ES-I3 (cell line): ENCODE results near the gene FAM174A.
A peak's percentile ranks its signal among the peaks of the same experiment; 100 is the strongest.

Experiments used
- H3K36me3 ChIP-seq: 2 replicates; pipeline ENCODE4 v1.6.1; 2013; ENCODE audit warnings: mild to moderate bottlenecking, low read length, control low read depth, moderate library complexity; ENCODE audit not compliant: insufficient read depth
- H3K4me1 ChIP-seq: 2 replicates; pipeline ENCODE4 v1.6.1; 2013; ENCODE audit warnings: mild to moderate bottlenecking, control low read depth, low read length; ENCODE audit not compliant: insufficient read depth
- H3K9ac ChIP-seq: 2 replicates; pipeline ENCODE4 v1.6.1; 2013; ENCODE audit warnings: low read depth, mild to moderate bottlenecking, low read length, moderate library complexity
- H3K9me3 ChIP-seq: 2 replicates; pipeline ENCODE4 v1.6.1; 2013; ENCODE audit warnings: mild to moderate bottlenecking, low read length, moderate library complexity; ENCODE audit not compliant: control insufficient read depth, insufficient read depth

Gene FAM174A

DNA sequence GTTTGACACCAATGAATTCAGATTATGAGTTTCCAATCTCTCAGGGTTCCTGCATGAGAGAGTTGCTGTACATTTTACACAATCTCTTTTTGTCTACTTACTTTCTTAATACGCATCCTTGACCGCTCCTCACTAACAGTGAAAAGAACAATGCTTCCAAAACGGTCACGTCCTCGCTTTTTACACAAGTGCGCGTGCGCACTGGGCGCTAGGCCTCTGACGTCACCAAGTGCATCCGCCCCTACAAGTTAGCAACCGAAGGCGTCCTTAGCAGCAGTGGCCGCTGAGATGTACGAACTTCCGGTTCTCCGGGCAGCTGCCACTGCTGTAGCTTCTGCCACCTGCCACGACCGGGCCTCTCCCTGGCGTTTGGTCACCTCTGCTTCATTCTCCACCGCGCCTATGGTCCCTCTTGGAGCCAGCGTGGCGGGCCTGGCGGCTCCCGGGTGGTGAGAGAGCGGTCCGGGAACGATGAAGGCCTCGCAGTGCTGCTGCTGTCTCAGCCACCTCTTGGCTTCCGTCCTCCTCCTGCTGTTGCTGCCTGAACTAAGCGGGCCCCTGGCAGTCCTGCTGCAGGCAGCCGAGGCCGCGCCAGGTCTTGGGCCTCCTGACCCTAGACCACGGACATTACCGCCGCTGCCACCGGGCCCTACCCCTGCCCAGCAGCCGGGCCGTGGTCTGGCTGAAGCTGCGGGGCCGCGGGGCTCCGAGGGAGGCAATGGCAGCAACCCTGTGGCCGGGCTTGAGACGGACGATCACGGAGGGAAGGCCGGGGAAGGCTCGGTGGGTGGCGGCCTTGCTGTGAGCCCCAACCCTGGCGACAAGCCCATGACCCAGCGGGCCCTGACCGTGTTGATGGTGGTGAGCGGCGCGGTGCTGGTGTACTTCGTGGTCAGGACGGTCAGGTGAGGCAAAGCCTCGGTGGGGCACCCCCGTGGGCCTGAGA, at the start of gene FAM174A:
FAM174A (plus strand) TSS at position 315 of the 946 bp plus-strand sequence; CDS start at position 472, 157 bp downstream.
- H3K9me3 ChIP-seq: peaks cover 5% of the 10 kb centered on the region; the same call in 1 of the 2 replicates
- peak within 1 kb of the TSS; percentile 92 for H3K9ac ChIP-seq
- peaks cover 7% of the 10 kb centered on the region; the same call in 1 of the 2 replicates for H3K36me3 ChIP-seq
- H3K4me1 ChIP-seq: no peaks in the 10 kb centered on the region

DNA sequence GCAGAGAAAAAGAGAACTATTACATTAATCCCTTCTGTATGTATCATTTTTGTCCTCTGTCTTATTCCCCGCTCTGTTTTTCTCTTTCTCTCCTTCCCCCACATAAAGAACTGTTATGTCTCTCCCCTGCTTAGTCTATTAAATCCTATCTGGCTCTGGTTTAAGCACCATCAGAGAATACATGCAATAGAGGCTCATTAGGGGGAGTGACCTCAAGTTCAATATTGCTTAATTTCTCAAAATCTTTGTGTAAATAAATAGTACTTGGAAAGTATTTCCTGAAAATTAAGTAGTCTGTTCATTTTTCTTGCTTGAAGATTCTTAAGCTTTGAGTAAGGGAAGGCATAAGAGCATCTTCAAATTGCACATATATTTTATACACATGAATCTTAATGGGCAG, 41.2 kb upstream of the FAM174A start:
- no peaks in the 10 kb centered on the region for H3K4me1 ChIP-seq
- H3K9ac ChIP-seq: no peak overlapping the region
- 0 out of 2 replicates have a peak, but pooled peaks cover 3% of the 10 kb centered on the region for H3K9me3 ChIP-seq
- no peaks in the 10 kb centered on the region for H3K36me3 ChIP-seq

DNA sequence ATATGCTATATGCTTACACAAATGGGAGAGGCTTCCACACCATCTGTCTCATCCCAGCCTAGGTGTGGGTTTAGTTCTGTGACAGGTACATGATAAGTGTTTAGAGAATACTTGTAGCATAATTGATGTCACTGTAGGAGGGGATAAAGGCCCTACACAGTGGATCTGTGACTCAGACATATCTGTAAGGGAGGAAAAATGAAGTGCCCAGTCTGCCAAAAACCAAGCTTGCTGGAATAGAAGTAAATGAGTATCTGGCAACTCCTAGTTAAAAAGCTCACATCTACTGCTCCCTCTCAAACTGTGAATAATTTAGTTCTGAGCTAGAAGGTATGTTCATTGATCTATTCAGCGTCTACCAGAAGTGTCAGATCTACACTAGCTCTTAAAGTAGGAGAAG, 38.9 kb upstream of the FAM174A start:
- Histone ChIP-seq H3K9me3 (no peaks in the 10 kb centered on the region), H3K9ac (no peak overlapping the region), H3K36me3 (no peaks in the 10 kb centered on the region), H3K4me1 (no peaks in the 10 kb centered on the region)

DNA sequence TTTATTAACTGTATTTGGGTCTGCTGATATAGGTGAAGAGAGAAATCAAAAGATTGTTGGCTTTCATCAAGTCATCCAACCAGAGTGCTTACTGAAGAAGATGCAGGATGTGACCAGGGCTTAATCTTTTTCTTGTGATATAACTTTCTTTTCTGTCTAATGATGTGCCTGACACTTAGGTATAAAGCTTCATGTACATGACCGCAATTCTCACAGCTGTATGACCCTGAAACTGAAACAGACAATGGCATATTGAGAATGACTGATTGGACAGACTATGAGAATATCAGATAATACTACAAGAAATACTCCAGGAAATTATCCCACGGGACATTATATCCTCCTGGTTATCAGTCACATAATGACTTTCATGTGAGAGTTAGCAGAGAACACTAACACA, 32.5 kb upstream of the FAM174A start:
- H3K9me3 ChIP-seq: no peaks in the 10 kb centered on the region
- H3K9ac ChIP-seq: no peak overlapping the region
- no peaks in the 10 kb centered on the region for H3K4me1 ChIP-seq
- H3K36me3 ChIP-seq: no peaks in the 10 kb centered on the region

DNA sequence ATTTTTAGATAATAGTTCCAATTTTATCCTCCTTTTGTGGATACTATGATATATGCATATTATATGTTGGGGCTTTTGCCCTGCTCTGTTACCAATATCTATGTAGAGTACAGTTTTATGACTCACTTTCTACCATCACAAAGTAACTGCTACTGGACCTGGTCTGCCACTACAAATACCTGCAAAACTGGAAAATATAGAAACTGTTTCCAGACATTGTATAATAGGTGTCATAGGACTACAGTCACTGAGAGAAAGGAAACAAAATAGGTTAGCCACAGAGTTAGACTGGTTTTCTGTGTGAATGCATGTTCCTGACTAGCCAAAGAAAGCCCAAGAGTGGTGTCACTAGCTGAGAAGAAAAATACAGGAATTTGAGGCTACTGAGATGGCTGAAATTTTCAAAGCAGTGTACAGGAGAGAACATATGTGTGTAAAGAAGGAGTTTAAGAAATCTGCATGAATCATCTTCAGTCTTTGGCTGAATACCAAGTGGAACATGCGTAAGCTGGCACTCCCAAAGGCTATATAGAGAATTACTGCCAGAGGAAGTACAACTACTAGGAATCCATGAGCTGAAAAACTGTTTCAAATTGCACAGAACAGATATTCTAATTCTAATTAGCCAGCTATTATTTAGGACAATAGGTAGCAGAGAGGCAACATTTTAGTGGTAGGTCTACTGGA, 29.0 kb upstream of the FAM174A start:
- Histone ChIP-seq H3K36me3 (no peaks in the 10 kb centered on the region), H3K9me3 (no peaks in the 10 kb centered on the region), H3K4me1 (no peaks in the 10 kb centered on the region), H3K9ac (no peak overlapping the region)

DNA sequence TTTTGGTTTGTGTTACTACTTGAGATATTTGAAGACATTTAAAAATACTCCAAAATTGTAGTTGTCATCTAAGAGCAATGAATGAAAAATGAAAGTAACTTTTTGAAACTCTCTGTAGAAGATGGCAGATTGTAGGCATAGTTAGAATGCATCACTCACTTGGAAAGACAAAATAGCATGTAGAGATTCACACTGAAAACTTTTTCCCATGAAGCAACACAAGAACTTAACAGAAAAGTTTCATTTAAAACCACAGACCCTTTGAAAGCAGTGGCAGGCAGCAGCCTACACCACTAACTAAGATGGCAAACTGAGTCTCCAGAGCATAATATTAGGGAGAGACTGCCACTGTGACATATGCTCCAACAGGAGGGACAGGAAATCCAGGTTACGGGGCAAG, 18.9 kb upstream of the FAM174A start:
- Histone ChIP-seq H3K9ac (no peak overlapping the region), H3K9me3 (no peaks in the 10 kb centered on the region), H3K4me1 (no peaks in the 10 kb centered on the region), H3K36me3 (no peaks in the 10 kb centered on the region)

DNA sequence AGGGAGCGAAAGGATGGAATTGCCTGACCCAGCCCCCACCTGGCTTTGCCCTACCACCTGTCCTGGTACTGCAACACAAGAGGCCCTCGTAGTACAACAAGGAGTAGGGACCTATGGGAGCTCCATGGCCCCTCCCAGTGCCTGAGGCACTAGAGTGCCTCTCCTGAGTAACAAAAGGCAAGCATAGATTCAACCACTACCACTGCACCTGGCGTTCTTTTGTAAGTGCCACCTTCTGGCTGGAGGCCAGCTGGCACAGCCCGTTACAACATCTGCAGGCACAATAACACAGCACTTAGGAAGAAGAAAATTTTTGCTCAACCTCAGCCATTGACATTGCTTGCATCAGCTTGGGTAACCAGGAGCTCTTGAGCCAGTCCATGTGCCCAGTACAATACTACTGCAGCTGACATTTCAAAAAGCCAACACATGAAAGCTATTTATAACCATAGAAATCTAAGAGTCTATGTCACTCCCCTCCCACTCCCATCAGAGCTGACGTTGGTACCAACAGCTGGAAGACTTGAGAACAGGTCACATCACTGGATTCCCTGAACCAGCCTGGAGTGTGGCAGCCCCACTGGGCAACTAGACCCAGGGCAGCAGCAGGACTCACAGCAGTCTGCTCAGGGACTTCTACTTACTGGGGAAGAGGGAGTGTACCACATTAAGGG, 17.7 kb upstream of the FAM174A start:
- Histone ChIP-seq H3K4me1 (no peaks in the 10 kb centered on the region), H3K9ac (no peak overlapping the region), H3K9me3 (no peaks in the 10 kb centered on the region), H3K36me3 (no peaks in the 10 kb centered on the region)

DNA sequence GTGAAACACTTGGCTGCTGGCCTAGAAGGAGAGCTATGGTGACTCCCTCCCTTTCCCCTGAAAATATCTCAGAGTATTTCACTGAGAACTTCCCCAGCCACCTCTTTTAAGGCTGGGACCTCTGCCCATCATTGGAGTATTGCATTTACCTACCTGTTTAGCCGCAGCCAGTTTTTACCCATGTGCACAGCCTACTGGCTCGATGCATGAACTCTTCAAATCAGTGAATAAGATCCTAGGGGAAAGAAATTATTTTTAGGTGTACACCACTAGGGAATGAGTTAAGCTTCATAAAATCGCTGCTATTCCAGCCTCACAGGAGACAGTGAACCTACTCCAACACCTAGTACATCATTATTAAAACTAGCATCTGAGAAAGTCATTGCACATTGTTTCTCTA, 16.8 kb upstream of the FAM174A start:
- H3K9me3 ChIP-seq: no peaks in the 10 kb centered on the region
- H3K9ac ChIP-seq: no peak overlapping the region
- H3K36me3 ChIP-seq: no peaks in the 10 kb centered on the region
- no peaks in the 10 kb centered on the region for H3K4me1 ChIP-seq

DNA sequence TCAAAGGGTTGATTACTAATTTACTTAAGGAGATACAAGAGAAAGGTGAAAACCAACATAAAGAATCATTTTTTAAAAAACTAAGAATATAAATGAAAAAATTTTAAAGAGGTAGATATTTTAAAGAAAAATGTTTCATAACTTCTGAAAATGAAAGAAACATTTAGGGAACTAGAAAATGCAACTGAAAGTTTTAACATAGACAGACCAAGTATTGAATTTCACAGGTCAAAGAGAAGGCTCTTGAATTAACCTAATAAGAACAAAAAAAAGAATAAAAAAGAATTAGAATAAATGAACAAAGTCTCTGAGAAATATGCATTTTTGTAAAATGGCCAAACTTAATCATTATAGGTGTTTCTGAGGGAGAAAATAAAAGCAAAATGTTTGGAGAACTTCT, 16.1 kb upstream of the FAM174A start:
- H3K9me3 ChIP-seq: no peaks in the 10 kb centered on the region
- H3K4me1 ChIP-seq: no peaks in the 10 kb centered on the region
- no peak overlapping the region for H3K9ac ChIP-seq
- H3K36me3 ChIP-seq: no peaks in the 10 kb centered on the region

DNA sequence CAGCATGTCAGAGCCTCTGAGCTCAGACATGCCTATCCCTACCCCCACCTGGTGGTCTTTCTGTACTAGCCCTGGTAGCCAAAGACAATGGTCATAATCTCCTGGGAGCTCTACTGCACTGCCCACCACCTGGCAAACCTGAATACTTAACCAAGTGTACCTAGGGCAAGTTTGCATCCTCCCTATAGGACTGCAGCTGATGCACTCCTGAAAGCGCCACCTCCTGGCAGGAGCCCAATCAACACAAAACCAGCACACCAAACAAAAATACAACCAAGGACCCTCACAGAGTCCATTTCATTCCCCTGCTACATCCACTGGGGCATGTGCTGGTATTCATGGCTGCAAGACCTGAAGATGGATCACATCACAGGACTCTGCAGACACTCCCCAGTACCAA, 14.8 kb upstream of the FAM174A start:
- Histone ChIP-seq H3K36me3 (no peaks in the 10 kb centered on the region), H3K9ac (no peak overlapping the region), H3K9me3 (no peaks in the 10 kb centered on the region), H3K4me1 (no peaks in the 10 kb centered on the region)

DNA sequence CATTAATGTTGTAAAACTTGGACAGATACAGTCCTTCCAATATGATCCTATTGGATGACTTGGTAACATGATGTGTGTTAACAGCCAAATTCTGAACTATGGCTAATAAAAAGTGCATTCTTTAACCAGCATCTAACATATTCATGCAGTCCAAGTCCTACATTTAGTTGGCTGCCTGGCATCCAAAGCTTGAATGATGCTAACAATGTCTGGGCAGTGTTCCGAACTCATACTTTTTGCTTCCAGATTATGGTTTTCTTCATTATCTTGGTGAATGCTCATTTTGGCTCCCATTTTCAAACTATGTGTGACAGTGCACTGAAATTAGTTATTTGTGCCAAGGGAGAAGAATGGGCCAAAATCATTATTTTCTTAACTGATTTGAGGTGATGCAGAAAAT, 2.8 kb downstream of the FAM174A start:
- Histone ChIP-seq H3K9ac (no peak overlapping the region), H3K9me3 (no peaks in the 10 kb centered on the region), H3K4me1 (no peaks in the 10 kb centered on the region), H3K36me3 (peaks cover 7% of the 10 kb centered on the region; the same call in 1 of the 2 replicates)

DNA sequence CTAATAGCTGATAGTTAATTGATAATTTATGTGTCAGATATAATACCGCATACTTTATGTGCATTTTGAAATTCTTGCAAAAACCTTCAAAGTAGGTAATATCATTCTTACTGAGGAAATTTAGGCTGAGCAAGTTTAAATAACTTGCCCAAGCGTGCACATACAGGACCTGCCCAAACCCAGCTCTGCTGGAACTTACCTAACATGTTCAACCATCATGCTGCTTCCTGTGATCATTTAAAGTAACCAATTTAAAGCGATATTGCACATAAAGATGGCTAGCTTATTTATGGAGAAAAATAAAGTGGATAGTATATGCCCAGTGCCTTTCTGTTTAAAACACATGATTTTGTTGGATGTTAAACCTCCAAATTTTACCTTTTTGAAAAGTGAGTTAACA, 4.3 kb downstream of the FAM174A start:
- Histone ChIP-seq H3K9me3 (no peaks in the 10 kb centered on the region), H3K4me1 (no peaks in the 10 kb centered on the region)

DNA sequence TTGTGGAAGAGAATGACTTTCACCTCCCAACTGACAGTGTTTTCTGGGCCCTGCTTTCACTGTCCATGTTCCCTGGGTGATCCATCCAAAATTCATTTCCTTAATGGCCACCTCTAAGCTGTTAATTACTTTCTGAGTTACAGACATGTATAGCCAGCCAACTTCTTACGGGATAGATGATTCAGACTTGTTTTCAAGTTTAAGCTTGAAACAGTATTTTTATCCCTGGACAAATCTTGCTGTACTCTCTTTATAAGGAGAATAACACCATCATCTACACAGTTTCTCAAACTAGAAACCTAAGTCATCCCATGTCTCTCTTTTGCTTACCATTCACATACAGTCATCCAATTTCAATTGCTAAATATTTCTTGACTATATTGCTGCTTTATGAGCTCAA, 6.9 kb downstream of the FAM174A start:
- no peaks in the 10 kb centered on the region for H3K9me3 ChIP-seq
- no peak overlapping the region for H3K9ac ChIP-seq
- H3K36me3 ChIP-seq: no peaks in the 10 kb centered on the region
- H3K4me1 ChIP-seq: no peaks in the 10 kb centered on the region

More for the DNA sequence above, 4.3 kb downstream of the FAM174A start:
- no peaks in the 10 kb centered on the region for H3K36me3 ChIP-seq
- H3K9ac ChIP-seq: no peak overlapping the region

DNA sequence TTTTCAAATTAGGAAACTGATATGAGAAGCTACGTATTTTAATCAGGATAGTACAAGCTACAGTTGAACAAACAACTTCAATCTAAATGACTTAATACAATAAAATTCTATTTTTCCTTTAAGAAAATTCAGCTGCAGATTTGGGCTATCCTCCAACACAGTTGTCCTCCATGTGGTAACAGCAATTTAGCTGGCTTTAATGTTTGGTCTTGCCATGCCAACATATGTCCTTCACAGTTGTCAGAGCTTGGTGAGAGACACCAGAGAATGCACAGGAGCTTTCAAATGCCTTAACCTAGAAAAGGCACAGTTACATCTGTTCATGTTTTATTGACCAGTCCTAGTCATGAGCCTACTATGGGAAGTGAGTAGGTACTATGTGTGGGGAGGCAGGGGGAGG, 10.8 kb downstream of the FAM174A start:
- H3K4me1 ChIP-seq: no peaks in the 10 kb centered on the region
- no peaks in the 10 kb centered on the region for H3K36me3 ChIP-seq
- H3K9me3 ChIP-seq: no peaks in the 10 kb centered on the region
- H3K9ac ChIP-seq: no peak overlapping the region
